Mesendoderm (in vitro differentiated cells): ENCODE results near the gene MRPL53.
A peak's percentile ranks its signal among the peaks of the same experiment; 100 is the strongest.
"Not testable (repeated sequence)": the region's sequence is repeated elsewhere in the genome, so short reads cannot be mapped to it uniquely, and the experiment has no call there.

ENCODE experiments used
- DNase-seq: peaks from one replicate; pipeline ENCODE4 v3.0.0; 2013
- H2AK5ac ChIP-seq: 2 replicates; pipeline ENCODE4 v1.6.1; 2013; ENCODE audit warnings: low read length, inconsistent platforms
- H2BK120ac ChIP-seq: 2 replicates; pipeline ENCODE4 v1.6.1; 2013; ENCODE audit warnings: low read depth, mild to moderate bottlenecking, low read length, moderate library complexity, mixed read lengths
- H2BK15ac ChIP-seq: replicated peaks from 2 replicates; pipeline ENCODE4 v1.6.1; 2013; ENCODE audit warnings: low read depth, mild to moderate bottlenecking, moderate library complexity
- H2BK5ac ChIP-seq: 2 replicates; pipeline ENCODE4 v1.6.1; 2013; ENCODE audit warnings: low read length, inconsistent platforms
- H3K18ac ChIP-seq: 2 replicates; pipeline ENCODE4 v1.6.1; 2013; ENCODE audit warnings: mild to moderate bottlenecking, low read length, mixed read lengths
- H3K23ac ChIP-seq: one replicate; pipeline ENCODE4 v1.6.1; 2013; ENCODE audit warnings: low read length
- H3K27ac ChIP-seq: 2 replicates; pipeline ENCODE4 v1.5.1; 2013; ENCODE audit warnings: low read depth, mild to moderate bottlenecking, inconsistent platforms, low read length, moderate library complexity
- H3K27me3 ChIP-seq: 2 replicates; pipeline ENCODE4 v1.6.1; 2013; ENCODE audit warnings: low read length, control low read depth, mild to moderate bottlenecking, inconsistent platforms; ENCODE audit not compliant: insufficient read depth, poor library complexity
- H3K36me3 ChIP-seq: 2 replicates; pipeline ENCODE4 v1.6.1; 2013; ENCODE audit warnings: low read length, inconsistent platforms; ENCODE audit not compliant: control insufficient read depth, insufficient read depth
- H3K4ac ChIP-seq: one replicate; pipeline ENCODE4 v1.6.1; 2013; ENCODE audit warnings: low read depth, mild to moderate bottlenecking, low read length, moderate library complexity
- H3K4me1 ChIP-seq: 2 replicates; pipeline ENCODE4 v1.6.1; 2013; ENCODE audit warnings: low read depth, low read length, inconsistent platforms; ENCODE audit not compliant: control insufficient read depth
- H3K4me2 ChIP-seq: 2 replicates; pipeline ENCODE4 v1.6.1; 2013; ENCODE audit warnings: low read length
- H3K4me3 ChIP-seq: 2 replicates; pipeline ENCODE4 v1.5.1; 2013; ENCODE audit warnings: mild to moderate bottlenecking, low read length
- H3K56ac ChIP-seq: one replicate; pipeline ENCODE4 v1.6.1; 2013; ENCODE audit warnings: low read length
- H3K79me1 ChIP-seq: 2 replicates; pipeline ENCODE4 v1.6.1; 2013; ENCODE audit warnings: low read length, inconsistent platforms
- H3K79me2 ChIP-seq: 2 replicates; pipeline ENCODE4 v1.6.1; 2013; ENCODE audit warnings: mild to moderate bottlenecking, low read length; ENCODE audit not compliant: control insufficient read depth, insufficient read depth
- H3K9ac ChIP-seq: 2 replicates; pipeline ENCODE4 v1.6.1; 2013; ENCODE audit warnings: low read length, inconsistent platforms
- H4K5ac ChIP-seq: one replicate; pipeline ENCODE4 v1.6.1; 2013; ENCODE audit warnings: low read length
- H4K8ac ChIP-seq: one replicate; pipeline ENCODE4 v1.6.1; 2013; ENCODE audit warnings: low read depth, mild to moderate bottlenecking, control low read depth, low read length, moderate library complexity
- WGBS: extraction: QIAGEN DNeasy Blood & Tissue Kit; methylation state at CpG from one replicate; pipeline ENCODE4 v1.1.7; 2013; ENCODE audit warnings: low lambda C conversion rate, missing lambda C conversion rate; ENCODE audit not compliant: insufficient coverage; ENCODE audit errors: extremely low coverage; 5-methylcytosine and 5-hydroxymethylcytosine counted together

The MRPL53 gene

DNA sequence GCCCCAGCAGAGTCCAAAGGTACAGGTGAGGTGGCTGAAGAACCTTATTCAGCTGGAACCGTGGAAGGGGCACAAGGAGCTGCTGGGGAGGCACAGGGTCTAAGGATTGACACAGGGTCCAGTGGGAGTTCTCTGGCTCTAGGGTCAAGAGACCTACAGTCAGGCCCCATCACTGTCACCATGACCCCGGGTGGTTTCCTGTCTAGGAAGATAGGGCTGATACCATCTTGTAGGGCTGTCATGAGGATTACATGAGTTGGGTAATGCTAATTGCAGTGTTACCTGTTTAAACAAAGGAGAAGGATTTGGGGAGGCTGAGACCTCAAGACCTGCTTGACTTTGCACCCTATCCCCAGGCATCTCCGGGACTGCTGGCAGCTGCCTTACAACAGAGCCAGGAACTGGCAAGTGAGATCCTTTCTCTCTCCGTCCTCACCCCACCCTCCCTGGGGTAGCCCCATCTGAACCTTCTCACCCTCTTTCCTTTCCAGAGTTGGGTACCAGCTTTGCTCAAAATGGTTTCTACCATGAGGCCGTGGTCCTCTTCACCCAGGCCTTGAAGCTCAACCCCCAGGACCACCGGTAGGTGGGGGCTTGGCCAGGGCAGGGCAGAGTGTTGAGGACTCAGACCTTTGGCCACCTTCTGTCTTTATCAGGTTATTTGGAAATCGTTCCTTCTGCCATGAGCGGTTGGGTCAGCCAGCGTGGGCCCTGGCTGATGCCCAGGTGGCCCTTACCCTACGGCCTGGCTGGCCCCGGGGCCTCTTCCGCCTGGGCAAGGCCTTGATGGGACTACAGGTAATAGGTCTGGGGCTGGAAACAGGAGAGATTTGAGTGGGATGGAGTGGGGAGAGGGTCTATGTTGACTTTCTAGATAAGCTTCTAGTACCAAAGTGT, 19.4 kb upstream of the MRPL53 start:
- H3K56ac ChIP-seq: no peak overlapping the region
- no peak for DNase-seq
- H3K36me3 ChIP-seq: peaks cover 8% of the 10 kb centered on the region
- H3K4me3 ChIP-seq: no peak overlapping the region
- H3K9ac ChIP-seq: no peak overlapping the region
- no peak overlapping the region for H2BK120ac ChIP-seq
- no peak overlapping the region for H3K18ac ChIP-seq
- no peak overlapping the region for H2BK15ac ChIP-seq
- H3K4me1 ChIP-seq: no peaks in the 10 kb centered on the region
- no peaks in the 10 kb centered on the region for H3K79me1 ChIP-seq
- H3K23ac ChIP-seq: no peak overlapping the region
- H3K4ac ChIP-seq: no peak overlapping the region
- no peak overlapping the region for H3K4me2 ChIP-seq
- no peaks in the 10 kb centered on the region for H3K79me2 ChIP-seq
- WGBS: no CpG with 5 or more reads among the region's 12 CpGs
- H2BK5ac ChIP-seq: no peak overlapping the region
- peaks cover 5% of the 10 kb centered on the region for H3K27me3 ChIP-seq
- H2AK5ac ChIP-seq: no peak overlapping the region
- no peak overlapping the region for H4K8ac ChIP-seq
- H4K5ac ChIP-seq: no peak overlapping the region
- no peak overlapping the region for H3K27ac ChIP-seq

DNA sequence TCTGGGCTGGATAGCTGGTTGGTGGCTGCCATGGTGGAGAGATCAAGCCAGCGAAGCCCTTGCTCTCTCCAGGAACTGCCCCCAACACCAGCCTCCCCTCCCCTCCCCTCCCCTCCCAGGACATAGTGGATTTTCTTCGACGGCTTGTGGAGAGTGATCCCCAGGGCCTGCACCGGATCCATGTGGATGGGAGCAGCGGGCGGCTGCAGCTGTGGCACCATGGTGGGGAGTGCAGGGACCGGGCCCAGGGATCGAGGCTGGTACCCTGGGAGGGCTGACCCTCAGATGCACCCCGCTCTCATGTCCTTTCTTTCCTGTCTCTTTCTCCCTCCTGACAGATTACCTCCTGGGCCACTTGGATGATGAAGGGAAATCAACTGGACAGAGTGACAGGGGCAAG, 17.4 kb upstream of the MRPL53 start:
- Histone ChIP-seq H4K5ac (no peak overlapping the region), H2BK120ac (no peak overlapping the region), H3K79me1 (no peaks in the 10 kb centered on the region), H3K4ac (no peak overlapping the region), H3K4me1 (no peaks in the 10 kb centered on the region), H3K23ac (no peak overlapping the region), H3K56ac (no peak overlapping the region), H3K4me2 (no peak overlapping the region), H4K8ac (no peak overlapping the region), H3K36me3 (peaks cover 8% of the 10 kb centered on the region), H3K18ac (no peak overlapping the region), H2AK5ac (no peak overlapping the region), H3K9ac (no peak overlapping the region), H3K79me2 (no peaks in the 10 kb centered on the region), H3K27me3 (no peaks in the 10 kb centered on the region), H2BK15ac (no peak overlapping the region), H3K4me3 (no peak overlapping the region), H2BK5ac (no peak overlapping the region), H3K27ac (no peak overlapping the region)
- DNase-seq: no peak
- WGBS: no CpG with 5 or more reads among the region's 9 CpGs

DNA sequence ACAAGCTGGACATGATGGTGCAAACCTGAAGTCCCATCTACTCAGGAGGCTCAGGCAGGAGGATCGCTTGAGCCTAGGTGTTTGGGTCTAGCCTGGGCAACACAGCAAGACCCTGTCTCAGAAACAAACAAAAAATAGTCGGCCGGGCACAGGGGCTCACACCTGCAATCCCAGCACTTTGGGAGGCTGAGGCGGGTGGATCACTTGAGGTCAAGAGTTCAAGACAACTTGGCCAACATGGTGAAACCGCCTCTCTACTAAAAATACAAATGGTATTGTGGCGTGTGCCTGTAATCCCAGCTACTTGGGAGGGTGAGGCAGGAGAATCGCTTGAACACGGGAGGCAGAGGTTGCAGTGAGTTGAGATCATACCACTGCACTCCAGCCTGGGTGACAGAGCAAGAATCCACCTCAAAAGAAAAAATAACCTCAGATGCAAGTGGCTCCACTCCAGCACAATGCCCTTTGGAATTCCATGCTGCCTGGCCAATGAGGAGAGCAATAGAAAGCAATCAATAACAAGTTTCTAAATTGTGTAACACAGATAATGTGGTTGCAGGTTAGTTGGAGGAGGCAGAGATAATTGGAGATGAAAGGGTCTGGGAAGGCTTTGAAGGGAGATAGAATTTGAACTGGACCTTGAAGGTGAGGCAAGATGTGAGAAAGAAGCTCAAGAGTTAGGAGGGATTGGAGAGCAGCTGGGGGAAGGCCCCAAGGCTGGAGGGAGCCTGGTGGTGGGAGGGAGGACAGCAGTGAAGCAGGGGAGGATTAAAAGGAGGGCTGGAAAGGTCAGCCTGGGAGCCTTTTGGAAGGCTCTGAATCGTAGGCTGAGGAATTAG, 16.4 kb upstream of the MRPL53 start:
- Histone ChIP-seq H3K4me1 (no peaks in the 10 kb centered on the region), H3K4ac (no peak overlapping the region), H4K5ac (no peak overlapping the region), H3K79me2 (no peaks in the 10 kb centered on the region), H2AK5ac (no peak overlapping the region), H3K4me2 (no peak overlapping the region), H2BK120ac (no peak overlapping the region), H3K9ac (no peak overlapping the region), H4K8ac (no peak overlapping the region), H3K79me1 (no peaks in the 10 kb centered on the region), H3K27ac (no peak overlapping the region), H3K36me3 (peaks cover 8% of the 10 kb centered on the region), H2BK15ac (no peak overlapping the region), H3K56ac (no peak overlapping the region), H3K18ac (no peak overlapping the region), H3K23ac (no peak overlapping the region), H3K4me3 (no peak overlapping the region), H2BK5ac (no peak overlapping the region), H3K27me3 (no peaks in the 10 kb centered on the region)
- WGBS: no CpG with 5 or more reads among the region's 9 CpGs
- no peak for DNase-seq

DNA sequence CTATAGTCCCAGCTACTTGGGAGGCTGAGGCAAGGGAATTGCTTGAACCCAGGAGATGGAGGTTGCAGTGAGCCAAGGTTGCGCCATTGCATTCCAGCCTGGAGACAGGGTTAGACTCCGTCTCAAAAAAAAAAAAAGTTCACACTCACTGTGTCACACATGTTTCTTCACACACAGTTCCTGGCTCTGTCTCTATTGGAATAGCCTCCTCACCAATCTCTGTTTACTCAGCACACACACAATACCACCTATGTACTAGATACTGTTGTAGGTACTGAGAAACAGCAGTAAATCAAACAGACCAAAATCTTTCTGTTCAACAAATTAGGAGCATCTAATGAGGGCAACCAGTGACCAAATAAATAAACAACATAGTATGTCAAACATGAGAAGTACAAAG, 13.7 kb upstream of the MRPL53 start:
- Histone ChIP-seq H2AK5ac (no peak overlapping the region), H3K4me2 (no peak overlapping the region), H3K27me3 (no peaks in the 10 kb centered on the region), H3K79me1 (peaks cover 7% of the 10 kb centered on the region), H3K4me3 (no peak overlapping the region), H3K27ac (no peak overlapping the region), H2BK15ac (no peak overlapping the region), H2BK120ac (no peak overlapping the region), H3K79me2 (no peaks in the 10 kb centered on the region), H3K23ac (no peak overlapping the region), H3K4me1 (no peaks in the 10 kb centered on the region), H3K4ac (no peak overlapping the region), H3K9ac (no peak overlapping the region), H3K18ac (no peak overlapping the region), H4K8ac (no peak overlapping the region), H3K56ac (no peak overlapping the region), H4K5ac (no peak overlapping the region), H3K36me3 (peaks cover 2% of the 10 kb centered on the region), H2BK5ac (no peak overlapping the region)
- no peak for DNase-seq
- WGBS: no CpG with 5 or more reads among the region's 2 CpGs

DNA sequence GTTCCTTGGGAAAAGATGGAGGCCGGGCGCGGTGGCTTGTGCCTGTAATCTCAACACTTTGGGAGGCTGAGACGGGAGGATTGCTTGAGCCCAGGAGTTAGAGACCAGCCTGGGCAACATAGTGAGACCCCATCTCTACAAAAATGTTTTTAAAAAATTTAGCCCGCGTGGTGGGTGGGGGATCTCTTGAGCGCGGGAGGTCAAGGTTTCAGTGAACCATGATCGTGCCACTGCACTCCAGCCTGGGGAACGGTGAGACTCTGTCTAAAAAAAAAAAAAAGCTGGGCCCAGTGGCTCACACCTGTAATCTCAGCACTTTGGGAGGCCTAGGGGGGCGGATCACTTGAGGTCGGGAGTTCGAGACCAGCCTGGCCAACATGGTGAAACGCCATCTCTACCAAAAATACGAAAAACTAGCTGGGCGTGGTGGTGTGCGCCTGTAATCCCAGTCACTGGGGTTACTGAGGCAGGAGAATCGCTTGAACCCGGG, 11.2 kb upstream of the MRPL53 start:
- Histone ChIP-seq H3K4me3 (peak overlapping the region; percentile 23), H3K79me1 (peaks cover 12% of the 10 kb centered on the region), H3K56ac (peak overlapping the region; percentile 71), H3K4me2 (peak overlapping the region; percentile 52), H3K9ac (peak overlapping the region; percentile 63)
- H3K4ac ChIP-seq, H3K4me1 ChIP-seq, H3K27ac ChIP-seq, H3K23ac ChIP-seq, H2BK120ac ChIP-seq, H4K8ac ChIP-seq, H2BK15ac ChIP-seq, H3K27me3 ChIP-seq, H4K5ac ChIP-seq, H3K79me2 ChIP-seq, H2BK5ac ChIP-seq, H3K36me3 ChIP-seq, DNase-seq, H2AK5ac ChIP-seq, H3K18ac ChIP-seq: not testable (repeated sequence)
- WGBS: no CpG with 5 or more reads among the region's 19 CpGs
